SH-SY5Y (cell line): ENCODE measurements around the gene HHIP.

Source experiments
- GATA2 ChIP-seq: IDR thresholded peaks from 2 replicates; pipeline ENCODE4 v1.6.1; 2011; ENCODE audit warnings: mild to moderate bottlenecking, low read depth, low read length
- GATA3 ChIP-seq: IDR thresholded peaks from 2 replicates; pipeline ENCODE4 v1.6.1; 2011; ENCODE audit warnings: low read depth, mild to moderate bottlenecking, low read length, moderate library complexity

The HHIP gene

GRCh38 chr4:144645631-144646522, at the start of gene HHIP:
Gene HHIP (plus strand): TSS chr4:144646156. CDS start chr4:144646676, 520 bp downstream.
- TF ChIP-seq GATA3: no peak
- TF ChIP-seq GATA2: no peak

DNA sequence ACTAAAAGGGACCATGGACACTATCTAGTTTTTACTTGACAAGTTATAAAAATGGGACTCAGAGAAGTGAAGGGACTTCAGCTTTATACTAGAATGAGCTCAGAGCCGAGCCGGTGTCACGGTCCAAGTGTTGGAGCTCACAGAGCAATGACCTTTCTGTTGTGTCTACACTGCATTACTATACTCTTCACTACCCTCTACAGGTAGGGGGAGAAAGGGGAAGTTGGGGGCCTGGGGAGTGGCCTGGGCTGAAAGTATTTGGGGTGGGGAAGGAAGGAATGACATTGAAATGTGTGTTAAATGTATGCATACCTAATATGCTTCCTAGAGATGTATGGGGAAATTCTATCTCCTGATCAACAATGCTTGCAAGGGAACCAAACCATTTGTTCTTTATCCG, 48.8 kb upstream of the HHIP start:
- TF ChIP-seq GATA3: no peak
- no peak for TF ChIP-seq GATA2

GRCh38 chr4:144599621-144600020, 46.3 kb upstream of the HHIP start:
- no peak for TF ChIP-seq GATA2
- no peak for TF ChIP-seq GATA3

GRCh38 chr4:144611850-144612249, 34.1 kb upstream of the HHIP start:
- TF ChIP-seq GATA2 (no peak), GATA3 (no peak)

DNA sequence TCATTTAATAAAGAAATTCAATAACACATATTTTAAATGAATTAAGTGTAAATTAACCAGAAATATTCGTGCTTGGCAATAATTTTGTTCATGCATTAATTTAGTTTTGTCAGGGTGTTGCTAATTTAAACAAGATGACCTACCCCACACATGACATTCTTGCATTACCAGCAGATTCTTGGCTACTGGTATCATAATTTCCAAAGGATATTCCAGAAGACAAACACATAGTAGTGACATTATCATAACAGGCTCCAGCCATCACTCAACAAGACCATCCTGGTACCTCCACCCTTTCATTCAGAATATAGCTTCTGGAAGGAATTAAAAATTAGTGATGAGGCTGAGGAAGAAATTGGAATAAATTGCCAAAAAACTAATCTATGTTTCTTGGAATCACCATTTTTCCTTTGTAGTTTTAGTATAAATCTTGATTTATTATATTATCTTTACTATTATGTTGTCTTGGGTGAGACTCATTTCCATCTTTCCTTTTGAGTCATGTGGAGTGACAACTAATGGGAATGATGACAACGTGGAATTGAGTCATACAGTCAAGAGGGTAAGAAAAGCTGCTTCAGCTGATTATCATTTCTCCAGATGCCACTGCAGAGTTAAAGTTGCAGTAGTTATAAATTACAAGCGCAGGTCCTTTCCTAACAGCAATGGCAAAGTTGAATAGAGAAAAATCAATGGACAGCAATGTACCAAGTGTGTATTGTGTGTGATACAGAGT, 30.9 kb upstream of the HHIP start:
- TF ChIP-seq GATA2 (no peak), GATA3 (no peak)

DNA sequence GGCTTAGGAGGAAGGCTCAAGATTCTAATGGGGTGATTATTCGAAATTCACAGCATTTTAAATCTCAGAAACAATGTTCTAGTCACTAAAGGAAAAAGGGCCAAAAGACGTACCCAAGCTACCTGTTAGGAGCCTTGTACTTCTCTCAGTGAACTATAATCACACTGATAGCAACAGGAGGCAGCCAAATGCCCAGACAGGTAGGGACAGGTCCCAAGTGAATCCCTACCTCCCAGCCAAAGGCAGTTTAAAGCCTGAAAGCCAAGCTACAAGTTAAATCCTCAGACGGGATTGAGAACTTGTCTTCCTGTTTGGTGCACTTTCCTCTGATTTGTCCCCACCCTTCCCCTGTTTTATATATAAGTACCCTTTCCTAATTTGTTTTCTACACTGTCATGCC, 24.3 kb upstream of the HHIP start:
- no peak for TF ChIP-seq GATA2

GRCh38 chr4:144627663-144628076, 18.3 kb upstream of the HHIP start:
- no peak for TF ChIP-seq GATA3
- TF ChIP-seq GATA2: no peak

DNA sequence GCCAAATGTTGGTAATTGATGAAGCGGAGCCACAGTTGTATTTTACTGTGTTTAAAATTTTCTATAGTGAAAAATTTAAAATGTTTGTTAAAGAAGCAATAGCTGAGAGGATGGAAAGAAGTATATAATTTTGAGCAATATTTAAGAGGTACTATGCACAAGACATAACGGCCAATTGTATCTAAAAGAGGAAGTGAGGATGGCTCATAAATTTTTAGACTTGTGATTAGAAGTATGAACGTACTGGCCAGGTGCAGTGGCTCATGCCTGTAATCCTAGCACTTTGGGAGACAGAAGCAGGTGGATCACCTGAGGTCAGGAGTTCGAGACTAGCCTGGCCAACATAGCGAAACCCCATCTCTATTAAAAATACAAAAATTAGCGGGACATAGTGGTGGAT, 12.7 kb upstream of the HHIP start:
- TF ChIP-seq GATA3 (no peak), GATA2 (no peak)

- TF ChIP-seq GATA2 (no peak), GATA3 (no peak)
These were observed 10.8 kb upstream of the HHIP start for GRCh38 chr4:144634978-144635747.

DNA sequence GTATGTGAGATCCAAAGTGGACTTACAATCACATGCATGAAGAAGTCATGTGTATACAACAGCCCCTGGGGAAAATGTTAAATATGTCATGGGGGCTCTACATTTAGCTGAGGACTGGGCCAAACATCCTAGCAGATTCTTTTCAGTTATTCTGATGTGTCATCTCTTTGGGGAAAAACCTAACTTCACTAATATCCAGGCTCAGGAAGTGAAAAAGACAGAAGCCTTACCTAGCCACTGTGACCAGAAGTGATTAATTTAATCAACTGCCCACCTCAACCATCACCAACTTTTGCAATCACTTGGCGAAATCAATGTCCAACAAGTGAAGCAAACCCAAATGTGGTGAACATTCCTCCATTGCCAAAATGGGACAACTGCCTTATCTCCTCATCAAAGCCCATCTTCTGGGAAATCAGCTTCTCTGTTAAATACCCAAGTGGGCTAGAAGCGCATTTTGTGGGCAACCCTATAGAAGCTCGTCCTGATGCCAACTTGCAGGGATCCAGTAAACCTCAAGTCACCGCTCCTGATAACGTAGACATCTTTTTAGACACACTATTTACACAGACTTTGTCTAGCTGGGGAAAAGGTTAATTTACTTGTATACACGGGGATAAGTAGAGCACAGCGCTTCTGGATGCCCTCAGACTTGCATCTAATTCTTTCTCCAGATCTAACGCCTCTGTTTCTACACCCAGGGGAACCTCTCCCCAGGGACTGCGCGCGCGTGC, 1.4 kb upstream of the HHIP start:
- TF ChIP-seq GATA2 (peak; percentile 19; the same call in 1 of the 2 replicates), GATA3 (no peak)

DNA sequence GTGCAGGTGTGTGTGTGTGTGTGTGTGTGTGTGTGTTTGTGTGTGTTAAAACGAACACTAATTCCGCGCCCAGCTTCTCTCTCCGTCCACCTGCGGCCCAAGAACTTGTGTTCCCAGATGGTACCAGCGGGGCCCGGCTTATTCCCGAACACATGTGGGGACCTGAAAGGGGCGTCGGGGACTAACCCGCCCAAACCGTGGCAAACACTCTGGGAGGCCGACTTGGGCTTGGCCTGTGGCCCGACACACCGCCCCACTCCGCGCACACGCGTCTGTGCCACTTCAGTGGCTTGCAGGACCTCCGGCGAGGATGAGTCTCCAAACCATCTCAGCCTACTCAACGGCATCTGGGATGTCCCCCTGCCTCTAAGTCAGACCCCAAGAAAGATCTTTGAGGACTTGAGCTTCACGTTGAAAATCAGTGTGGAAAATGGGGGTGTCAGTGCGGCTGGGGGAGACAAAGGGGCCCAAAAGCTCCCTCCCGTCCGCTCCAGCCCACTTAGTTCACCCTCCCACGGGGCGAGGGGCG, 790 bp upstream of the HHIP start:
- no peak for TF ChIP-seq GATA2
- no peak for TF ChIP-seq GATA3

DNA sequence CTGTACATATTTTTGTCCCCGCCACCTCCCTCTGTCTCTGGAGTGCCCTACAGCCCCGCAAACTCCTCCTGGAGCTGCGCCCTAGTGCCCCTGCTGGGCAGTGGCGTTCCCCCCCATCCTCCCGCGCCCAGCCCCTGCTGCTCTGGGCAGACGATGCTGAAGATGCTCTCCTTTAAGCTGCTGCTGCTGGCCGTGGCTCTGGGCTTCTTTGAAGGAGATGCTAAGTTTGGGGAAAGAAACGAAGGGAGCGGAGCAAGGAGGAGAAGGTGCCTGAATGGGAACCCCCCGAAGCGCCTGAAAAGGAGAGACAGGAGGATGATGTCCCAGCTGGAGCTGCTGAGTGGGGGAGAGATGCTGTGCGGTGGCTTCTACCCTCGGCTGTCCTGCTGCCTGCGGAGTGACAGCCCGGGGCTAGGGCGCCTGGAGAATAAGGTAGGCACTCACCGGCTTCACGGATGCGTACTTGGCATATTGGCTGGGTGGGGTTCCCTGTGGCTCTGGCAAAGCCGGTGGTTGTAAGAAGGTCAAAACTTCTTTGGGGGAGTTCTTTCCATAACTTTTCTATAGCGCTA, 653 bp downstream of the HHIP start:
- TF ChIP-seq GATA2 (no peak), GATA3 (no peak)

- no peak for TF ChIP-seq GATA3
- TF ChIP-seq GATA2: no peak
These were observed 1.2 kb downstream of the HHIP start for GRCh38 chr4:144647095-144647561.
